Activated CD8-positive, alpha-beta T cell treated with anti-CD3 and anti-CD28 coated beads for 36 hours (primary cell): Measurements from ENCODE around the gene SMIM35. TPM values are rescaled to one million over a fixed set of nuclear protein-coding genes. Genes with fewer than 3 reads are reported as not detected.

ENCODE experiments used
- ATAC-seq: fragments of 200-7000 bp; cut with Tn5 transposase; one replicate; pipeline ENCODE4 v1.10.0; 2021; ENCODE audit warnings: mild to moderate bottlenecking, moderate library complexity
- CTCF ChIA-PET: fragments of 350-600 bp; sonication (Branson Sonifier 250); formaldehyde crosslinking; loops from one replicate; lab custom pipeline; 2021; ENCODE audit warnings: antibody characterized with exemption; lab: Charles Lee
- POLR2A ChIA-PET: fragments of 350-600 bp; sonication (Branson Sonifier 250); formaldehyde crosslinking; loops from one replicate; lab custom pipeline; 2021; ENCODE audit warnings: antibody characterized with exemption; lab: Charles Lee
- DNase-seq: peaks from one replicate; pipeline ENCODE4 v3.0.0-alpha.2; 2020
- H3K27ac Mint-ChIP-seq: one replicate; pipeline ENCODE4 v1.8.0; 2021; ENCODE audit warnings: mild to moderate bottlenecking, mixed read lengths
- H3K27me3 Mint-ChIP-seq: one replicate; pipeline ENCODE4 v1.8.0; 2021; ENCODE audit warnings: mixed read lengths
- H3K36me3 Mint-ChIP-seq: one replicate; pipeline ENCODE4 v1.8.0; 2021; ENCODE audit warnings: low read depth, mixed read lengths
- H3K4me1 Mint-ChIP-seq: one replicate; pipeline ENCODE4 v1.8.0; 2021; ENCODE audit warnings: low read depth, mixed read lengths
- H3K4me3 Mint-ChIP-seq: one replicate; pipeline ENCODE4 v1.8.0; 2021; ENCODE audit warnings: mild to moderate bottlenecking, moderate library complexity, mixed read lengths
- H3K9me3 Mint-ChIP-seq: one replicate; pipeline ENCODE4 v1.8.0; 2021; ENCODE audit warnings: mixed read lengths
- intact Hi-C: fragments of 100-400 bp; cut with micrococcal nuclease; formaldehyde crosslinking; loops from one replicate; pipeline ENCODE4 v1.10.0; 2022
- total RNA-seq, 2 experiments: library from RNA; stranded (reverse); gene quantifications; one replicate each; pipeline ENCODE4 v1.2.3, GENCODE V29; 2021
- TF ChIP-seq, protein P1 (sequence below): fragments of 200-600 bp; IDR thresholded peaks from one replicate; pipeline ENCODE4 v1.8.0; 2022; ENCODE audit warnings: antibody characterized with exemption, mild to moderate bottlenecking

SMIM35 gene
- total RNA-seq, 2 experiments from 2014 or later = 0.27 to 0.32 TPM

DNA sequence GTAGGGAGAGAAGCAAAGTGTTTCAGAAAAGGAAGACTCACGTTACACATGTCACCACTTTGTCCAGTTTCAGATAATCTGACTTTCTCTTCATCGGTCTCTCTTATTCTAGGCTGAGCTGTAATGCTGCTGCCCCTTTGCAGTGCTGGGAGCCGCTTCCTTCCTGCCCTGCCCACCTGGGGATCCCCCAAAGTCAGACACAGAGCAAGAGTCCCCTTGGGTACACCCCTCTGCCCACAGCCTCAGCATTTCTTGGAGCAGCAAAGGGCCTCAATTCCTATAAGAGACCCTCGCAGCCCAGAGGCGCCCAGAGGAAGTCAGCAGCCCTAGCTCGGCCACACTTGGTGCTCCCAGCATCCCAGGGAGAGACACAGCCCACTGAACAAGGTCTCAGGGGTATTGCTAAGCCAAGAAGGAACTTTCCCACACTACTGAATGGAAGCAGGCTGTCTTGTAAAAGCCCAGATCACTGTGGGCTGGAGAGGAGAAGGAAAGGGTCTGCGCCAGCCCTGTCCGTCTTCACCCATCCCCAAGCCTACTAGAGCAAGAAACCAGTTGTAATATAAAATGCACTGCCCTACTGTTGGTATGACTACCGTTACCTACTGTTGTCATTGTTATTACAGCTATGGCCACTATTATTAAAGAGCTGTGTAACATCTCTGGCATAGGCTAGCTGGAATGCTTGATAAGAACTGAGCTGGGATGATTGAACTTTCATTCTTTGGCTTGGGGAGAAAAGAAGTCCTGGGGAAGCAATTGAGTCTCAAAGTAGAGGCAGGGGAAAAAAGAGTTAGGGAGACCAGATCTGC is 31.2 kb upstream of the SMIM35 start:
- Mint-ChIP-seq H3K4me1 (peaks cover 34% of the 10 kb centered on the region), H3K36me3 (peaks cover 2% of the 10 kb centered on the region), H3K4me3 (peak overlapping the region; percentile 58), H3K9me3 (peaks cover 6% of the 10 kb centered on the region), H3K27me3 (no peaks in the 10 kb centered on the region), H3K27ac (peak overlapping the region; percentile 77)
- DNase-seq (peak; percentile 77), ATAC-seq (peak; percentile 99)
- intact Hi-C loops = no loop called here
- CTCF ChIA-PET = interaction anchor here (0.8 to 1.9 kb wide), 4 partner anchors 10 to 53 kb away, joined by 3 to 11 read pairs (median 3); no protein-coding TSS in a partner anchor
- TF ChIP-seq, protein P1, sequence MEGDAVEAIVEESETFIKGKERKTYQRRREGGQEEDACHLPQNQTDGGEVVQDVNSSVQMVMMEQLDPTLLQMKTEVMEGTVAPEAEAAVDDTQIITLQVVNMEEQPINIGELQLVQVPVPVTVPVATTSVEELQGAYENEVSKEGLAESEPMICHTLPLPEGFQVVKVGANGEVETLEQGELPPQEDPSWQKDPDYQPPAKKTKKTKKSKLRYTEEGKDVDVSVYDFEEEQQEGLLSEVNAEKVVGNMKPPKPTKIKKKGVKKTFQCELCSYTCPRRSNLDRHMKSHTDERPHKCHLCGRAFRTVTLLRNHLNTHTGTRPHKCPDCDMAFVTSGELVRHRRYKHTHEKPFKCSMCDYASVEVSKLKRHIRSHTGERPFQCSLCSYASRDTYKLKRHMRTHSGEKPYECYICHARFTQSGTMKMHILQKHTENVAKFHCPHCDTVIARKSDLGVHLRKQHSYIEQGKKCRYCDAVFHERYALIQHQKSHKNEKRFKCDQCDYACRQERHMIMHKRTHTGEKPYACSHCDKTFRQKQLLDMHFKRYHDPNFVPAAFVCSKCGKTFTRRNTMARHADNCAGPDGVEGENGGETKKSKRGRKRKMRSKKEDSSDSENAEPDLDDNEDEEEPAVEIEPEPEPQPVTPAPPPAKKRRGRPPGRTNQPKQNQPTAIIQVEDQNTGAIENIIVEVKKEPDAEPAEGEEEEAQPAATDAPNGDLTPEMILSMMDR = no peak
- POLR2A ChIA-PET = no interaction called here

DNA sequence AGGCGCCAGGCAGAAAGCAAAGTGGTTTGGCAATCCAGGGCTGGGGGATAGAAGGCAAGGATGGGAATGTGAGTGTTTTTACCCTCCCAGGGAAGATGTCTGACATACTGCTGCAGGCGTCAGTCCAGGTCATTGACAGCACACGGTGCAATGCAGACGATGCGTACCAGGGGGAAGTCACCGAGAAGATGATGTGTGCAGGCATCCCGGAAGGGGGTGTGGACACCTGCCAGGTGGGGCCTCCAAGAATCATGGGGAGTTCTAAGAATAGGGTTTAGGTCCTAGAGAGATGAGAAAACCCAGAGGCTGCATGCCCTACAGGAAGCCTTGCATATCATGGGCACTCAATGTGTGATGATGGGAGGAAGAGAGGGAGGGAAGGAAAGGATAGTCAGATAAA is 28.3 kb upstream of the SMIM35 start:
- POLR2A ChIA-PET = interaction anchor here (1.0 kb wide), 1 partner anchor 120 kb away, joined by 3 read pairs; no protein-coding TSS in a partner anchor
- TF ChIP-seq, protein P1 = no peak
- no peak for DNase-seq

DNA sequence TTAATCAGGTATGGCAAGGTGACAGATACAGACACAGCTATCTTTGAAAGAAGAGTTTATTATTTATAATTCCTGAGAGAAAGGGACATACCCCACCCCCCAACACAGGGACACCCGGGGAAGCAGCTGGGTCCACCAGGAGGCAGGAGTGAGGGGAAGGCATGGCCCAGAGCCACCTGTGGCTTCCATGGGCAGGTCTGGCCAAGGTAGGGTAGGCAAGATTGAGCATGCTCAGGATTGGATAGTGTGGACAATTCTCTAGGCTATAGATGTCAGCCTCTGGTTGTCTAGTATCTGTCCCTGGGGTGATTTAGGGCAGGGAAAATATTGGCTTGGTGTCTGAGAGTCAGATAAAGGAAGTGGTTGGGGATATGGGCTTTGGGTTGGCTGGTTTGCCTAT is 27.5 kb upstream of the SMIM35 start:
- intact Hi-C loops = no loop called here
- Mint-ChIP-seq H3K36me3 (no peaks in the 10 kb centered on the region), H3K4me1 (peaks cover 39% of the 10 kb centered on the region), H3K27me3 (no peaks in the 10 kb centered on the region), H3K27ac (no peak overlapping the region), H3K4me3 (no peak overlapping the region), H3K9me3 (no peaks in the 10 kb centered on the region)
- DNase-seq (no peak), ATAC-seq (no peak)
- ChIA-PET POLR2A (interaction anchor here (0.7 kb wide), 1 partner anchor 12 kb away, joined by 3 read pairs; no protein-coding TSS in a partner anchor), CTCF (interaction anchor here (0.9 to 1.1 kb wide), 2 partner anchors 57 to 162 kb away, joined by 3 read pairs; no protein-coding TSS in a partner anchor)
- TF ChIP-seq, protein P1 = no peak

More for the DNA sequence above, 28.3 kb upstream of the SMIM35 start:
- intact Hi-C loops = no loop called here
- peak overlapping the region; percentile 6 for H3K27ac Mint-ChIP-seq
- CTCF ChIA-PET = no interaction called here
- H3K4me1 Mint-ChIP-seq = peaks cover 39% of the 10 kb centered on the region
- H3K27me3 Mint-ChIP-seq = no peaks in the 10 kb centered on the region
- ATAC-seq = no peak
- no peaks in the 10 kb centered on the region for H3K9me3 Mint-ChIP-seq
- no peaks in the 10 kb centered on the region for H3K36me3 Mint-ChIP-seq
- no peak overlapping the region for H3K4me3 Mint-ChIP-seq

DNA sequence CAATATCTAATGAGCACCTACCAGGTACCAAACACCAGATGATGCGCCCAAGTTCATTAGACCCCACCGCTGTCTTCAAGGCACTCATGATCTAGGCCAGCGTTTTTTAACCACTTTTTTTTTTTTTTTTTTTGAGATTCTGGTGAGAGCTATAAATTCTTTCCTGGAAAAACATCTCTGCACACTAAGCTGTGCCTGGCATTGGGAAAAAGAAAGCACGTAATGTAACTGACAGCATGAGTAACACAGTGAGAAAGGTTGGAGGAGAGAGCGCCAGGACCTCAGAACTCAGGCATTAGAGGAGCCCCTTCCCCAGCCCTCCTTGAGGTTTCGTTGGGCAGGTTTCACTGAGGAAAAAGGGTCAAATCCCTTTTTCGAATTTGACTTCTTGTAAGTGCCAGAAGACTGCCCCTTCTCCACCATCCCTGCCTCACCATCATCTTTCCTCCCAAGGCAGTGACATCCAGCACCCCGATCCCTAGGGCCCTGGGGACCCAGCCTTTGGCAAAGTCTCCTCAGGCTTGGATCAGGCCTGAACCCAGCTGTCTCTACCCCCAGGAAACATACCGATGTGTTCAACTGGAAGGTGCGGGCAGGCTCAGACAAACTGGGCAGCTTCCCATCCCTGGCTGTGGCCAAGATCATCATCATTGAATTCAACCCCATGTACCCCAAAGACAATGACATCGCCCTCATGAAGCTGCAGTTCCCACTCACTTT is 26.1 kb upstream of the SMIM35 start:
- Mint-ChIP-seq H3K27me3 (no peaks in the 10 kb centered on the region), H3K4me1 (peaks cover 31% of the 10 kb centered on the region), H3K4me3 (no peak overlapping the region), H3K27ac (no peak overlapping the region), H3K9me3 (no peaks in the 10 kb centered on the region), H3K36me3 (no peaks in the 10 kb centered on the region)
- TF ChIP-seq, protein P1 = no peak
- ChIA-PET POLR2A (no interaction called here), CTCF (interaction anchor here (0.8 kb wide), 1 partner anchor 32 kb away, joined by 4 read pairs; no protein-coding TSS in a partner anchor)
- no peak for ATAC-seq
- DNase-seq = no peak
- intact Hi-C loops = no loop called here
